DOHH2 (cell line): Measurements from ENCODE around the gene VIT.

ENCODE experiments used
- H3F3A ChIP-seq: fragments of 200-600 bp; sonication (generic), shearing (Covaris generic); 2 replicates; pipeline ENCODE4 v1.6.0; 2016; ENCODE audit warnings: antibody characterized with exemption, mild to moderate bottlenecking; ENCODE audit not compliant: control insufficient read depth, insufficient read depth
- H3K27ac ChIP-seq: fragments of 200-600 bp; sonication (generic); 2 replicates; pipeline ENCODE4 v1.5.1; 2014; ENCODE audit warnings: low read depth, mild to moderate bottlenecking, low read length, moderate library complexity
- H3K27me3 ChIP-seq: fragments of 200-600 bp; sonication (generic); 2 replicates; pipeline ENCODE4 v1.6.1; 2014; ENCODE audit warnings: mild to moderate bottlenecking, low read length, mixed read lengths; ENCODE audit not compliant: control insufficient read depth
- H3K36me3 ChIP-seq: fragments of 200-600 bp; sonication (generic); 2 replicates; pipeline ENCODE4 v1.6.1; 2014; ENCODE audit warnings: mild to moderate bottlenecking, low read length, moderate library complexity, mixed read lengths; ENCODE audit not compliant: control insufficient read depth
- H3K4me1 ChIP-seq: fragments of 200-600 bp; sonication (generic); 2 replicates; pipeline ENCODE4 v1.6.1; 2014; ENCODE audit warnings: mild to moderate bottlenecking, low read length, mixed read lengths; ENCODE audit not compliant: control insufficient read depth
- H3K4me2 ChIP-seq: fragments of 200-600 bp; sonication (generic); 2 replicates; pipeline ENCODE4 v1.6.0; 2014; ENCODE audit warnings: mild to moderate bottlenecking, low read length, moderate library complexity
- H3K4me3 ChIP-seq: fragments of 200-600 bp; sonication (generic); 2 replicates; pipeline ENCODE4 v1.5.1; 2014; ENCODE audit warnings: mild to moderate bottlenecking, low read length, mixed read lengths
- H3K79me2 ChIP-seq: fragments of 200-600 bp; sonication (generic); 2 replicates; pipeline ENCODE4 v1.6.1; 2014; ENCODE audit warnings: mild to moderate bottlenecking, low read length, mixed read lengths; ENCODE audit not compliant: control insufficient read depth
- H3K9me2 ChIP-seq: fragments of 200-600 bp; sonication (generic); replicated peaks from 2 replicates; pipeline ENCODE4 v1.6.1; 2014; ENCODE audit warnings: mild to moderate bottlenecking, low read length, mixed read lengths; ENCODE audit not compliant: control insufficient read depth
- H3K9me3 ChIP-seq: fragments of 200-600 bp; sonication (generic); 2 replicates; pipeline ENCODE4 v1.6.1; 2014; ENCODE audit warnings: antibody characterized with exemption, low read length, mixed read lengths; ENCODE audit not compliant: control insufficient read depth, insufficient read depth
- H4K20me1 ChIP-seq: fragments of 200-600 bp; sonication (generic); 2 replicates; pipeline ENCODE4 v1.6.0; 2014; ENCODE audit warnings: low read depth, mild to moderate bottlenecking, antibody characterized with exemption, low read length, moderate library complexity; ENCODE audit not compliant: control insufficient read depth, insufficient read depth
- EZH2phosphoT487 ChIP-seq: fragments of 200-600 bp; sonication (generic); IDR thresholded peaks from 2 replicates; pipeline ENCODE4 v1.6.1; 2017; ENCODE audit warnings: borderline replicate concordance, mild to moderate bottlenecking, antibody characterized with exemption, low read length, moderate library complexity, mixed read lengths
- TF ChIP-seq, protein P1 (sequence below): fragments of 200-600 bp; sonication (generic); IDR thresholded peaks from one replicate; pipeline ENCODE4 v1.5.1; 2014; ENCODE audit warnings: antibody characterized with exemption, mild to moderate bottlenecking, low read depth, low read length; ENCODE audit not compliant: poor library complexity, severe bottlenecking

VIT gene

DNA sequence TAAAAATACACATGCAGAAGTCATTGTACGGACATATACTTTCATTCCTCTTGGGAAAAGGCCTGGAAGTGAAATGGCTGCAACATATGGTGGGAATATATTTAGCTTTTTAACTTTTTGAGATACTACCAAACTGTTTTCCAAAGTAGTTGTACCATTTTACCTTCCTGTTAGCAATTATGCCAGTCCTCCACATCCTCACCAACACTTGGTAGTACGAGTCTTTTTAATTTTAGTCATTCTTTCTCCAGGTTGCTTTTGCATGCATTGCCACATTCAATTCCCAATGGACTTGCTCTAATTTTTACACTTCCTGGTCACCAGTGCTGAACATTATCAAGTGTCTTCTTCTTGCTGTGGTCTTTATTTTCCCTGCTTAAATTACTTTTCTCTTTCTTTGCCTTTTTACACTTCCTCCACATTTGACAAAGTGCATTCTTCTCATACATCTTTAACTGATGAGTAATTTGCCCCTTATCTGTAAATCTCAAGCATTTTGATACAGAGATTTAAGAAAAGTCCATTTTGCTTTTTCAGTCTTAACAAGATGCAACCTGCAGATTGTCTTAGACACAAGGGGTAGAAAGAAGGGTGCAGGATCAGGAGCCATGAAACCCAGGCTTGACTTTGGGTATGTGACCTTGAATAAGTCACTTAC lies 14.5 kb downstream of the VIT start:
- no peak overlapping the region for H3K27ac ChIP-seq
- no peaks in the 10 kb centered on the region for H3K36me3 ChIP-seq
- TF ChIP-seq EZH2phosphoT487, result no peak
- TF ChIP-seq, protein P1, sequence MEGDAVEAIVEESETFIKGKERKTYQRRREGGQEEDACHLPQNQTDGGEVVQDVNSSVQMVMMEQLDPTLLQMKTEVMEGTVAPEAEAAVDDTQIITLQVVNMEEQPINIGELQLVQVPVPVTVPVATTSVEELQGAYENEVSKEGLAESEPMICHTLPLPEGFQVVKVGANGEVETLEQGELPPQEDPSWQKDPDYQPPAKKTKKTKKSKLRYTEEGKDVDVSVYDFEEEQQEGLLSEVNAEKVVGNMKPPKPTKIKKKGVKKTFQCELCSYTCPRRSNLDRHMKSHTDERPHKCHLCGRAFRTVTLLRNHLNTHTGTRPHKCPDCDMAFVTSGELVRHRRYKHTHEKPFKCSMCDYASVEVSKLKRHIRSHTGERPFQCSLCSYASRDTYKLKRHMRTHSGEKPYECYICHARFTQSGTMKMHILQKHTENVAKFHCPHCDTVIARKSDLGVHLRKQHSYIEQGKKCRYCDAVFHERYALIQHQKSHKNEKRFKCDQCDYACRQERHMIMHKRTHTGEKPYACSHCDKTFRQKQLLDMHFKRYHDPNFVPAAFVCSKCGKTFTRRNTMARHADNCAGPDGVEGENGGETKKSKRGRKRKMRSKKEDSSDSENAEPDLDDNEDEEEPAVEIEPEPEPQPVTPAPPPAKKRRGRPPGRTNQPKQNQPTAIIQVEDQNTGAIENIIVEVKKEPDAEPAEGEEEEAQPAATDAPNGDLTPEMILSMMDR, result no peak
- no peaks in the 10 kb centered on the region for H3K27me3 ChIP-seq
- H3F3A ChIP-seq, result no peaks in the 10 kb centered on the region
- H4K20me1 ChIP-seq, result no peaks in the 10 kb centered on the region
- no peaks in the 10 kb centered on the region for H3K9me2 ChIP-seq
- peaks cover 3% of the 10 kb centered on the region; the same call in 1 of the 2 replicates for H3K9me3 ChIP-seq
- H3K4me3 ChIP-seq, result no peak overlapping the region
- H3K4me2 ChIP-seq, result no peak overlapping the region
- H3K79me2 ChIP-seq, result no peaks in the 10 kb centered on the region
- H3K4me1 ChIP-seq, result no peaks in the 10 kb centered on the region

DNA sequence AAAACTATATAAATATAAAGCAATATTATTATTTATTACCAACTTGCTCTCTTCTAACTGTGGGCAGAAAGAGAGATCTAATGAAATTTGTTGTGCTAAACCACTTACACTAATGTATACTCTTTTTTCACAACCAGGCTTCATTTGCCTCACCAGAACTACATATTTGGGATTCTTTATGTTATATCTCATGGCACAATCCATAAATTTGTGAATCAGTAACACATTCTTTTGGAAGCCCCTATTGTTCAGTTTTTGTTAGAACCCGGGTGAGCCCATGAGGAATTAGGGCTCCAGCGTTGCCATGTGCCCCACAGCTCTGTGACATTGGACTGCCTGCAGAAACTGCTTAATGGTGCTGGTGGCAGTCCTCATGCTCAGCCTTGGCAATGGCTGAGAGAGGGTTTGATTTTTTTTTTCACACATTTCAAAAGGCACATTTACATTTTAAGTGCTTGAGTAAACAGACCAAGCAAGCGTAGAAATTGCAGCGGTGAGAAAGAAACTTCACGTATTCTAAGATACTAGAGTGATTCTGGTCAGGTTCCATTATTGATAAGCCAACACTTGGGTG lies 15.3 kb downstream of the VIT start:
- TF ChIP-seq, protein P1, result no peak
- TF ChIP-seq EZH2phosphoT487, result no peak
- Histone ChIP-seq H3K79me2 (no peaks in the 10 kb centered on the region), H3K4me3 (no peak overlapping the region), H3K4me2 (no peak overlapping the region), H3K27me3 (no peaks in the 10 kb centered on the region), H3K9me2 (no peaks in the 10 kb centered on the region), H3K27ac (no peak overlapping the region), H3F3A (no peaks in the 10 kb centered on the region), H3K36me3 (no peaks in the 10 kb centered on the region), H3K4me1 (no peaks in the 10 kb centered on the region), H4K20me1 (no peaks in the 10 kb centered on the region), H3K9me3 (peaks cover 3% of the 10 kb centered on the region; the same call in 1 of the 2 replicates)

DNA sequence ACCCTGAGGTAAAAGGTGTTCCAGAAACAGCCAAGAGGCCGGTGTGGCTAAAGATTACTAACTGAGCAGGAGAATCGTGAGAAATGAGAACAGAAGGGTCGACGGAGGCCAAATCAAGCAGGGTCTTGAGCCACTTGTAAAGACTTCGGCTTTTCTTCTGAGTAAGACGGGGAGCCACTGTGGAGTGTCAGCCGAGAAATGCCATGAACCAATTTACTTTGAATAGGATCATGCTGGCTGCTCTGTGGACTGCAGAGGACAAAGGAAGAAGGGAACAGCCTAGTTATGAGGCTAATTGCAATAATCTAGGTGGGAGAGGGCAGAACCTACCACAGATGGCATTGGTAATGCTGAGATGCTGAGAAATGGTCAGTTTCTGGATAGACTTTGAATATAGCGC lies 16.8 kb downstream of the VIT start:
- no peaks in the 10 kb centered on the region for H3F3A ChIP-seq
- no peak overlapping the region for H3K27ac ChIP-seq
- no peaks in the 10 kb centered on the region for H3K27me3 ChIP-seq
- no peaks in the 10 kb centered on the region for H3K9me2 ChIP-seq
- TF ChIP-seq, protein P1, result no peak
- TF ChIP-seq EZH2phosphoT487, result no peak
- H3K4me1 ChIP-seq, result no peaks in the 10 kb centered on the region
- H3K4me3 ChIP-seq, result no peak overlapping the region
- no peaks in the 10 kb centered on the region for H4K20me1 ChIP-seq
- no peak overlapping the region for H3K4me2 ChIP-seq
- H3K36me3 ChIP-seq, result no peaks in the 10 kb centered on the region
- no peaks in the 10 kb centered on the region for H3K79me2 ChIP-seq
- H3K9me3 ChIP-seq, result peaks cover 3% of the 10 kb centered on the region; the same call in 1 of the 2 replicates
